ENCODE results near the gene PCSK7. TPM values are rescaled to one million over a fixed set of nuclear protein-coding genes. Genes with fewer than 3 reads are reported as not detected.
A peak's percentile ranks its signal among the peaks of the same experiment; 100 is the strongest.

Gene PCSK7
- total and polyA plus RNA-seq, 2 donors from 2014 or later: 14.5 to 70.2 TPM

DNA sequence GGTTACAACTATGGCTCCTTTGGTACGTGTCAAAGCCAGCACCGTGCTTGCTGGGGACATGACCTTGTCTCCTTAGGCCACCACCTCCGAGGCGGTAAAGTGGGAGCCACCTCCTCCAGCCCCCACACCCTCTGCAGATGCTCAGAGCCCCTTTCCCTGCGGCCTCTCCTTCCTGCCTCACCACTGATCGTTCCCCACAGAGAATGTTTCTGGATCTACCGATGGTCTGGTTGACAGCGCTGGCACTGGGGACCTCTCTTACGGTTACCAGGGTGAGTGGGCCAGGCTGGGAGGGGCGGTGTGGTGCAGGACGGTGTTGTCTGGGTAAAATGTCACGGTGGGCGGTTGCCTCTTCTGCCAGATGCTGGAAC, 44.5 kb downstream of the PCSK7 start:
- Histone ChIP-seq H3K9me3 (ENCODE audit: control insufficient read depth in 2 of 3, insufficient read depth in 1 of 3, low read length in 3 of 3) (no peaks in the 10 kb centered on the region), H3K9ac (ENCODE audit: low read length in 3 of 3) (no peak overlapping the region), H3K27me3 (ENCODE audit: control insufficient read depth, insufficient read depth, low read length) (no peaks in the 10 kb centered on the region), H3K27ac (ENCODE audit: low read depth in 2 of 2, low read length in 2 of 2) (no peak overlapping the region), H3K36me3 (ENCODE audit: control insufficient read depth in 2 of 3, insufficient read depth in 3 of 3, low read length in 3 of 3) (peaks cover 0 to 30% (median 29%) of the 10 kb centered on the region in 3 donors), H3K4me1 (ENCODE audit: control insufficient read depth in 2 of 3, insufficient read depth in 2 of 3, low read depth in 1 of 3, low read length in 3 of 3) (no peaks in the 10 kb centered on the region), H3K4me3 (ENCODE audit: low read length in 3 of 3) (no peak overlapping the region)
- FAIRE-seq: no peak
- intact Hi-C loops (cut with DNase I): no loop called here
- TF ChIP-seq, protein P1, sequence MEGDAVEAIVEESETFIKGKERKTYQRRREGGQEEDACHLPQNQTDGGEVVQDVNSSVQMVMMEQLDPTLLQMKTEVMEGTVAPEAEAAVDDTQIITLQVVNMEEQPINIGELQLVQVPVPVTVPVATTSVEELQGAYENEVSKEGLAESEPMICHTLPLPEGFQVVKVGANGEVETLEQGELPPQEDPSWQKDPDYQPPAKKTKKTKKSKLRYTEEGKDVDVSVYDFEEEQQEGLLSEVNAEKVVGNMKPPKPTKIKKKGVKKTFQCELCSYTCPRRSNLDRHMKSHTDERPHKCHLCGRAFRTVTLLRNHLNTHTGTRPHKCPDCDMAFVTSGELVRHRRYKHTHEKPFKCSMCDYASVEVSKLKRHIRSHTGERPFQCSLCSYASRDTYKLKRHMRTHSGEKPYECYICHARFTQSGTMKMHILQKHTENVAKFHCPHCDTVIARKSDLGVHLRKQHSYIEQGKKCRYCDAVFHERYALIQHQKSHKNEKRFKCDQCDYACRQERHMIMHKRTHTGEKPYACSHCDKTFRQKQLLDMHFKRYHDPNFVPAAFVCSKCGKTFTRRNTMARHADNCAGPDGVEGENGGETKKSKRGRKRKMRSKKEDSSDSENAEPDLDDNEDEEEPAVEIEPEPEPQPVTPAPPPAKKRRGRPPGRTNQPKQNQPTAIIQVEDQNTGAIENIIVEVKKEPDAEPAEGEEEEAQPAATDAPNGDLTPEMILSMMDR (IDR thresholded peaks at IDR 0.05; ENCODE audit: borderline replicate concordance, extremely low read depth, insufficient read depth): no peak
- DNase-seq: peak in 1 of 5 donors; percentile 58

DNA sequence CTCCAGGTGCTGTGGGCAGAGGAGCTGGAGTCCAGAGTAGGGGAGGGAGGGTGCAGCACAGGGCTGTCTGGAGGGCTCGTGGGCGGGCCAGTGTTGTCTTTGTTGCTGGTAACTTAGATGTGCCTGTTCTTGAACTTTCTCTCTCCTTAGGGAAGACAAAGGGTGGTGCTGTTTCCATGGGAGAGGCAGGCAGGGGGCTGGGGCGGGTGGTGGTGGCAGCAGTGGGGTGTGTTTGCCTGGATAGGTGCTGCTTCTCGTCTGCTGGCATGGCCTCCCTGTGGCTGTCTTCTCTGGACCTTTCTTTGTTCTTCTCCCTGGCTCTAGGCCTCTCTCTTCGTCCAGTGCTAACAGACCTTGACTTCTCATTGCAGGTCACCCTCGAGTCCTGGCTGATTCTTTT, 44.9 kb downstream of the PCSK7 start:
- Histone ChIP-seq H3K27ac (ENCODE audit: low read depth in 2 of 2, low read length in 2 of 2) (no peak overlapping the region), H3K36me3 (ENCODE audit: control insufficient read depth in 2 of 3, insufficient read depth in 3 of 3, low read length in 3 of 3) (peaks cover 0 to 32% (median 30%) of the 10 kb centered on the region in 3 donors), H3K4me1 (ENCODE audit: control insufficient read depth in 2 of 3, insufficient read depth in 2 of 3, low read depth in 1 of 3, low read length in 3 of 3) (no peaks in the 10 kb centered on the region), H3K9me3 (ENCODE audit: control insufficient read depth in 2 of 3, insufficient read depth in 1 of 3, low read length in 3 of 3) (no peaks in the 10 kb centered on the region), H3K27me3 (ENCODE audit: control insufficient read depth, insufficient read depth, low read length) (no peaks in the 10 kb centered on the region), H3K9ac (ENCODE audit: low read length in 3 of 3) (no peak overlapping the region), H3K4me3 (ENCODE audit: low read length in 3 of 3) (no peak overlapping the region)
- TF ChIP-seq, protein P1 (IDR thresholded peaks at IDR 0.05; ENCODE audit: borderline replicate concordance, extremely low read depth, insufficient read depth): no peak
- no peak for FAIRE-seq
- intact Hi-C loops (cut with DNase I): no loop called here
- peak in 2 of 5 donors; percentile 30 to 35 for DNase-seq

DNA sequence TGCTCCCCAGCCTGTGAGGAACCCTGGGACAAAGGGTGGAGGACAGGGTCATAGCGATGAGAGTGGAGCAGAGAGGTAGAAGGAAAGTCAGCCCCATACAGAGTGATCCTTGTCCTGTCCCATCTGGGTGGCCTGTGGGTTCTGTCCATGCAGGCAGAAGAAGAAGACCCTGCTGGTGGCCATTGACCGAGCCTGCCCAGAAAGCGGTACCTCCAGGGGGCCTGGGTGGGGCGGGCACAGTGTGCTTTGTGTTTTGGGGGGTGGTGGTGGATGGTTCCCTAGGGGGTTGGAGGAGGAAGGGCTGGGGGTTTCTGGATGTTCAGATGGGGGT, 45.5 kb downstream of the PCSK7 start:
- H3K9ac ChIP-seq (ENCODE audit: low read length in 3 of 3): no peak overlapping the region
- no peaks in the 10 kb centered on the region for H3K27me3 ChIP-seq (ENCODE audit: control insufficient read depth, insufficient read depth, low read length)
- intact Hi-C loops (cut with DNase I): no loop called here
- no peaks in the 10 kb centered on the region for H3K9me3 ChIP-seq (ENCODE audit: control insufficient read depth in 2 of 3, insufficient read depth in 1 of 3, low read length in 3 of 3)
- peaks cover 0 to 29% (median 29%) of the 10 kb centered on the region in 3 donors for H3K36me3 ChIP-seq (ENCODE audit: control insufficient read depth in 2 of 3, insufficient read depth in 3 of 3, low read length in 3 of 3)
- TF ChIP-seq, protein P1 (IDR thresholded peaks at IDR 0.05; ENCODE audit: borderline replicate concordance, extremely low read depth, insufficient read depth): no peak
- H3K27ac ChIP-seq (ENCODE audit: low read depth in 2 of 2, low read length in 2 of 2): no peak overlapping the region
- FAIRE-seq: no peak
- peak in 2 of 5 donors; percentile 24 to 29 for DNase-seq
- peaks cover 0 to under 1% (median 0%) of the 10 kb centered on the region in 3 donors for H3K4me1 ChIP-seq (ENCODE audit: control insufficient read depth in 2 of 3, insufficient read depth in 2 of 3, low read depth in 1 of 3, low read length in 3 of 3)
- no peak overlapping the region for H3K4me3 ChIP-seq (ENCODE audit: low read length in 3 of 3)

All from kidney (tissue), 14 donors.